WTC11 (cell line): Measurements from ENCODE around the gene OR2G3. TPM values are rescaled to one million over a fixed set of nuclear protein-coding genes. Genes with fewer than 3 reads are reported as not detected.

Experiments used
- ATAC-seq: fragments of 200-7000 bp; cut with Tn5 transposase; 2 replicates; pipeline ENCODE4 v1.10.0; 2021; ENCODE audit warnings: mild to moderate bottlenecking, moderate library complexity
- CTCF ChIA-PET: fragments of 300-600 bp; sonication (Branson Sonifier 250); formaldehyde crosslinking; loops from one replicate; lab custom pipeline; 2021; ENCODE audit warnings: antibody characterized with exemption; lab: Charles Lee
- POLR2A ChIA-PET: fragments of 350-600 bp; sonication (Branson Sonifier 250); formaldehyde crosslinking; loops from one replicate; lab custom pipeline; 2021; ENCODE audit warnings: antibody characterized with exemption; lab: Charles Lee
- DNase-seq: peaks from one replicate; pipeline ENCODE4 v3.0.0; 2021; ENCODE audit warnings: low spot score
- H3K27ac Mint-ChIP-seq: 2 replicates; pipeline ENCODE4 v1.8.0; 2021; ENCODE audit warnings: mixed read lengths
- H3K27me3 Mint-ChIP-seq: 2 replicates; pipeline ENCODE4 v1.8.0; 2021; ENCODE audit warnings: low read depth, mild to moderate bottlenecking, moderate library complexity, mixed read lengths
- H3K36me3 Mint-ChIP-seq: 2 replicates; pipeline ENCODE4 v1.8.0; 2021; ENCODE audit warnings: mixed read lengths
- H3K4me1 Mint-ChIP-seq: 2 replicates; pipeline ENCODE4 v1.8.0; 2022; ENCODE audit warnings: mixed read lengths
- H3K4me3 Mint-ChIP-seq: 2 replicates; pipeline ENCODE4 v1.8.0; 2021; ENCODE audit warnings: mild to moderate bottlenecking, moderate library complexity, mixed read lengths
- H3K9me3 Mint-ChIP-seq: 2 replicates; pipeline ENCODE4 v1.8.0; 2021; ENCODE audit warnings: mixed read lengths
- AR ChIP-seq: fragments of 250-450 bp; sonication (Bioruptor Pico); IDR thresholded peaks from 2 replicates; pipeline ENCODE4 v1.9.0; 2021; ENCODE audit warnings: mild to moderate bottlenecking
- ATF6 ChIP-seq: sonication (generic); formaldehyde crosslinking; IDR thresholded peaks from 2 replicates; pipeline ENCODE4 v1.8.1; 2023; ENCODE audit warnings: mild to moderate bottlenecking, missing genetic modification reagents
- CBFB ChIP-seq: sonication (generic); formaldehyde crosslinking; IDR thresholded peaks from 2 replicates; pipeline ENCODE4 v1.8.1; 2022; ENCODE audit warnings: mild to moderate bottlenecking, low read depth, missing genetic modification reagents
- CDX4 ChIP-seq: fragments of 250-450 bp; sonication (Bioruptor Pico); IDR thresholded peaks from 2 replicates; pipeline ENCODE4 v1.9.0; 2021; ENCODE audit warnings: moderate library complexity, mild to moderate bottlenecking, inconsistent platforms, borderline replicate concordance
- ELF4 ChIP-seq: sonication (generic); formaldehyde crosslinking; IDR thresholded peaks from 2 replicates; pipeline ENCODE4 v1.8.1; 2022; ENCODE audit warnings: low read depth, mild to moderate bottlenecking, moderate library complexity, missing genetic modification reagents
- ERG ChIP-seq: fragments of 250-450 bp; sonication (Bioruptor Pico); IDR thresholded peaks from 2 replicates; pipeline ENCODE4 v1.8.0; 2021; ENCODE audit warnings: mild to moderate bottlenecking
- ESRRA ChIP-seq: sonication (generic); formaldehyde crosslinking; IDR thresholded peaks from 2 replicates; pipeline ENCODE4 v1.8.1; 2022; ENCODE audit warnings: mild to moderate bottlenecking, missing genetic modification reagents, borderline replicate concordance
- ETV6 ChIP-seq: sonication (generic); formaldehyde crosslinking; IDR thresholded peaks from 2 replicates; pipeline ENCODE4 v1.8.1; 2022; ENCODE audit warnings: mild to moderate bottlenecking, missing genetic modification reagents
- FOXK1 ChIP-seq: sonication (generic); formaldehyde crosslinking; IDR thresholded peaks from 2 replicates; pipeline ENCODE4 v1.8.0; 2022; ENCODE audit warnings: mild to moderate bottlenecking, moderate library complexity, missing genetic modification reagents
- FOXP4 ChIP-seq: sonication (generic); formaldehyde crosslinking; IDR thresholded peaks from 2 replicates; pipeline ENCODE4 v1.8.0; 2022; ENCODE audit warnings: mild to moderate bottlenecking, missing genetic modification reagents
- GRHL2 ChIP-seq: fragments of 250-450 bp; sonication (Bioruptor Pico); IDR thresholded peaks from 2 replicates; pipeline ENCODE4 v1.8.0; 2022; ENCODE audit warnings: mild to moderate bottlenecking, moderate library complexity; ENCODE audit not compliant: insufficient replicate concordance, severe bottlenecking
- KAT7 ChIP-seq: sonication (generic); formaldehyde crosslinking; IDR thresholded peaks from 2 replicates; pipeline ENCODE4 v1.8.1; 2023; ENCODE audit warnings: missing genetic modification reagents, mild to moderate bottlenecking, borderline replicate concordance
- NR2C2 ChIP-seq: sonication (generic); formaldehyde crosslinking; IDR thresholded peaks from 2 replicates; pipeline ENCODE4 v1.8.0; 2022; ENCODE audit warnings: mild to moderate bottlenecking, missing genetic modification reagents
- RELA ChIP-seq: sonication (generic); formaldehyde crosslinking; IDR thresholded peaks from 2 replicates; pipeline ENCODE4 v1.8.1; 2022; ENCODE audit warnings: missing genetic modification reagents, mild to moderate bottlenecking, borderline replicate concordance
- SMAD4 ChIP-seq: sonication (generic); formaldehyde crosslinking; IDR thresholded peaks from 2 replicates; pipeline ENCODE4 v1.8.0; 2022; ENCODE audit warnings: mild to moderate bottlenecking, missing genetic modification reagents
- ZNF396 ChIP-seq: fragments of 250-450 bp; sonication (Bioruptor Pico); IDR thresholded peaks from 2 replicates; pipeline ENCODE4 v1.8.0; 2021; ENCODE audit warnings: mild to moderate bottlenecking, moderate library complexity, borderline replicate concordance
- ZNF423 ChIP-seq: fragments of 250-450 bp; sonication (Bioruptor Pico); IDR thresholded peaks from 2 replicates; pipeline ENCODE4 v2.1.2; 2022; ENCODE audit warnings: mild to moderate bottlenecking, moderate library complexity
- ZNF532 ChIP-seq: fragments of 250-450 bp; sonication (Bioruptor Pico); IDR thresholded peaks from 2 replicates; pipeline ENCODE4 v1.9.0; 2021; ENCODE audit warnings: mild to moderate bottlenecking, borderline replicate concordance
- total RNA-seq: library from RNA; stranded (reverse); gene quantifications from 3 replicates; pipeline ENCODE4 v1.2.3, GENCODE V29; 2021

OR2G3 gene
- total RNA-seq, 1 experiment from 2014 or later = not detected

- H3K27me3 Mint-ChIP-seq = peaks cover 25% of the 10 kb centered on the region
- H3K9me3 Mint-ChIP-seq = 0 out of 2 replicates have a peak, but pooled peaks cover 4% of the 10 kb centered on the region
- ChIA-PET POLR2A (no interaction called here), CTCF (interaction anchor here (0.5 kb wide), 1 partner anchor 40 kb away, joined by 3 read pairs; no protein-coding TSS in a partner anchor)
- DNase-seq (no peak), ATAC-seq (no peak)
- TF ChIP-seq CBFB (CRISPR knock-in tag) (no peak), RELA (CRISPR knock-in tag) (no peak), KAT7 (CRISPR knock-in tag) (no peak), ETV6 (no peak), NR2C2 (CRISPR knock-in tag) (no peak), ESRRA (CRISPR knock-in tag) (no peak), ELF4 (CRISPR knock-in tag) (no peak), SMAD4 (CRISPR knock-in tag) (no peak), CDX4 (CRISPR knock-in tag) (no peak), FOXK1 (CRISPR knock-in tag) (no peak), FOXP4 (no peak)
- H3K36me3 Mint-ChIP-seq = no peaks in the 10 kb centered on the region
- no peak overlapping the region for H3K4me3 Mint-ChIP-seq
- H3K27ac Mint-ChIP-seq = no peak overlapping the region
- H3K4me1 Mint-ChIP-seq = peaks cover 44% of the 10 kb centered on the region
These were observed 41.5 kb downstream of the OR2G3 start for GRCh38 chr1:247646867-247647266.

GRCh38 chr1:247647864-247648263, 42.5 kb downstream of the OR2G3 start:
- Mint-ChIP-seq H3K4me3 (peak overlapping the region; percentile 26), H3K27ac (peak overlapping the region; percentile 47), H3K9me3 (0 out of 2 replicates have a peak, but pooled peaks cover 4% of the 10 kb centered on the region), H3K4me1 (peaks cover 41% of the 10 kb centered on the region), H3K36me3 (no peaks in the 10 kb centered on the region), H3K27me3 (peaks cover 24% of the 10 kb centered on the region)
- peak; percentile 55 for TF ChIP-seq ZNF423 (CRISPR knock-in tag)
- no peak for TF ChIP-seq CBFB (CRISPR knock-in tag)
- CTCF ChIA-PET = interaction anchor here (0.9 kb wide), 1 partner anchor 33 kb away, joined by 3 read pairs; no protein-coding TSS in a partner anchor
- POLR2A ChIA-PET = no interaction called here
- ATAC-seq (peak; percentile 92), DNase-seq (no peak)

- H3K27me3 Mint-ChIP-seq = peaks cover 17% of the 10 kb centered on the region
- DNase-seq = no peak
- H3K9me3 Mint-ChIP-seq = no peaks in the 10 kb centered on the region
- no peak overlapping the region for H3K4me3 Mint-ChIP-seq
- ATAC-seq = no peak
- H3K36me3 Mint-ChIP-seq = no peaks in the 10 kb centered on the region
- ChIA-PET CTCF (no interaction called here), POLR2A (no interaction called here)
- H3K4me1 Mint-ChIP-seq = peaks cover 23% of the 10 kb centered on the region
- H3K27ac Mint-ChIP-seq = no peak overlapping the region
- TF ChIP-seq AR (CRISPR knock-in tag) (no peak), ZNF396 (CRISPR knock-in tag) (no peak), GRHL2 (no peak), ERG (CRISPR knock-in tag) (no peak), ATF6 (CRISPR knock-in tag) (no peak), ZNF532 (CRISPR knock-in tag) (no peak)
These were observed 47.7 kb downstream of the OR2G3 start for GRCh38 chr1:247653040-247653439.
